GM23338 (cell line): Measurements from ENCODE around the gene PLEK. TPM values are rescaled to one million over a fixed set of nuclear protein-coding genes. Genes with fewer than 3 reads are reported as not detected.

Experiments used
- ATAC-seq: fragments of 200-7000 bp; cut with Tn5 transposase; 3 replicates; pipeline ENCODE4 v1.9.1; 2020
- DNase-seq: peaks from one replicate; pipeline ENCODE4 v3.0.0-alpha.2; 2015; ENCODE audit warnings: low spot score
- H2AFZ ChIP-seq: fragments of 200-600 bp; sonication (generic); 2 replicates; pipeline ENCODE4 v1.8.0; 2016; ENCODE audit warnings: antibody characterized with exemption, mild to moderate bottlenecking, moderate library complexity
- H3F3A ChIP-seq: fragments of 200-600 bp; sonication (generic); replicated peaks from 2 replicates; pipeline ENCODE4 v1.8.0; 2017; ENCODE audit warnings: antibody characterized with exemption, mixed run types, low read depth
- H3K27ac ChIP-seq: fragments of 200-600 bp; sonication (generic); 2 replicates; pipeline ENCODE4 v1.6.1; 2016; ENCODE audit warnings: low read depth
- H3K27me3 ChIP-seq: fragments of 200-600 bp; sonication (generic); 2 replicates; pipeline ENCODE4 v1.8.0; 2016; ENCODE audit warnings: mild to moderate bottlenecking, mixed run types, moderate library complexity; ENCODE audit not compliant: insufficient read depth
- H3K36me3 ChIP-seq: fragments of 200-600 bp; sonication (generic); 2 replicates; pipeline ENCODE4 v1.8.0; 2016; ENCODE audit warnings: mild to moderate bottlenecking; ENCODE audit not compliant: insufficient read depth
- H3K4me1 ChIP-seq: fragments of 200-600 bp; sonication (generic); 2 replicates; pipeline ENCODE4 v1.8.0; 2016; ENCODE audit warnings: mild to moderate bottlenecking, moderate library complexity; ENCODE audit not compliant: insufficient read depth
- H3K4me2 ChIP-seq: fragments of 200-600 bp; sonication (generic); 2 replicates; pipeline ENCODE4 v1.7.1; 2017; ENCODE audit warnings: mixed run types
- H3K4me3 ChIP-seq: fragments of 200-600 bp; sonication (generic); 2 replicates; pipeline ENCODE4 v1.6.1; 2016; ENCODE audit warnings: mixed run types
- H3K79me2 ChIP-seq: fragments of 200-600 bp; sonication (generic); replicated peaks from 2 replicates; pipeline ENCODE4 v1.8.0; 2017; ENCODE audit warnings: mild to moderate bottlenecking; ENCODE audit not compliant: insufficient read depth
- H3K9me2 ChIP-seq: fragments of 200-600 bp; sonication (generic); 2 replicates; pipeline ENCODE4 v1.8.0; 2017; ENCODE audit not compliant: insufficient read depth
- H4K20me1 ChIP-seq: fragments of 200-600 bp; sonication (generic); replicated peaks from 2 replicates; pipeline ENCODE4 v1.8.0; 2017; ENCODE audit warnings: mild to moderate bottlenecking; ENCODE audit not compliant: insufficient read depth
- H3K27ac Mint-ChIP-seq: 2 replicates; pipeline ENCODE4 v1.8.0; 2020; ENCODE audit warnings: inconsistent platforms, mild to moderate bottlenecking, moderate library complexity, mixed read lengths
- H3K27me3 Mint-ChIP-seq: 3 replicates; pipeline ENCODE4 v1.8.0; 2022; ENCODE audit warnings: low read depth, mild to moderate bottlenecking, moderate library complexity, mixed read lengths, inconsistent platforms; ENCODE audit not compliant: insufficient read depth, poor library complexity
- H3K36me3 Mint-ChIP-seq: 3 replicates; pipeline ENCODE4 v1.8.0; 2021; ENCODE audit warnings: low read depth, mild to moderate bottlenecking, inconsistent platforms, moderate library complexity, mixed read lengths
- H3K4me1 Mint-ChIP-seq: 3 replicates; pipeline ENCODE4 v1.8.0; 2020; ENCODE audit warnings: mild to moderate bottlenecking, inconsistent platforms, mixed read lengths
- H3K4me3 Mint-ChIP-seq: 3 replicates; pipeline ENCODE4 v1.8.0; 2021; ENCODE audit warnings: moderate library complexity, mild to moderate bottlenecking, inconsistent platforms, mixed read lengths
- H3K9me3 Mint-ChIP-seq: 3 replicates; pipeline ENCODE4 v1.8.0; 2020; ENCODE audit warnings: moderate library complexity, mild to moderate bottlenecking, inconsistent platforms, mixed read lengths
- CREB1 ChIP-seq: fragments of 250-450 bp; sonication (Bioruptor Pico); IDR thresholded peaks from 2 replicates; pipeline ENCODE4 v1.5.0; 2020; ENCODE audit warnings: low read depth, mild to moderate bottlenecking, moderate library complexity
- CTCF ChIP-seq, 2 experiments: fragments of 200-600 bp in 1 of 2; sonication (generic) in 1 of 2; conservative IDR thresholded peaks; 2 replicates each; pipeline versions ENCODE4 v1.5.1 to v1.6.1; 2016 to 2017; ENCODE audit warnings: antibody characterized with exemption in 2 of 2, low read depth in 2 of 2, mild to moderate bottlenecking in 2 of 2, moderate library complexity in 1 of 2
- EZH2 ChIP-seq: fragments of 200-600 bp; sonication (generic); IDR thresholded peaks from one replicate; pipeline ENCODE4 v1.8.0; 2017; ENCODE audit warnings: antibody characterized with exemption, mild to moderate bottlenecking, low read depth; ENCODE audit not compliant: unreplicated experiment
- EZH2phosphoT487 ChIP-seq: fragments of 200-600 bp; sonication (generic); IDR thresholded peaks from one replicate; pipeline ENCODE4 v1.8.1; 2018; ENCODE audit warnings: antibody characterized with exemption; ENCODE audit not compliant: unreplicated experiment
- JUNB ChIP-seq: IDR thresholded peaks from one replicate; pipeline ENCODE4 v1.6.1; 2016; ENCODE audit warnings: antibody characterized with exemption; ENCODE audit not compliant: unreplicated experiment
- NANOG ChIP-seq: IDR thresholded peaks from 2 replicates; pipeline ENCODE4 v1.6.1; 2016; ENCODE audit warnings: antibody characterized with exemption, borderline replicate concordance
- POLR2AphosphoS5 ChIP-seq: IDR thresholded peaks from 2 replicates; pipeline ENCODE4 v1.6.1; 2016; ENCODE audit warnings: antibody characterized with exemption, low read depth
- REST ChIP-seq: IDR thresholded peaks from one replicate; pipeline ENCODE4 v1.6.1; 2018; ENCODE audit warnings: antibody characterized with exemption; ENCODE audit not compliant: unreplicated experiment
- STAT1 ChIP-seq: IDR thresholded peaks from one replicate; pipeline ENCODE4 v1.6.1; 2016; ENCODE audit warnings: antibody characterized with exemption; ENCODE audit not compliant: unreplicated experiment
- ZNF114 ChIP-seq: fragments of 250-450 bp; sonication (Bioruptor Pico); IDR thresholded peaks from 2 replicates; pipeline ENCODE4 v1.5.0; 2020; ENCODE audit warnings: mild to moderate bottlenecking, moderate library complexity
- ZNF331 ChIP-seq: fragments of 250-450 bp; sonication (Bioruptor Pico); IDR thresholded peaks from 2 replicates; pipeline ENCODE4 v1.5.0; 2020; ENCODE audit warnings: low read depth, mild to moderate bottlenecking, moderate library complexity
- polyA plus RNA-seq: library from polyadenylated mRNA; unstranded; fragments of >200 nt; fragmentation: Nextera tagmentation; extraction: Ambion mirVana; gene quantifications from 2 replicates; pipeline ENCODE4 v1.2.1, GENCODE V29; 2016
- total RNA-seq: library from RNA; depleted of rRNA; stranded (reverse); fragments of >200 nt; shearing (Covaris generic); gene quantifications from 2 replicates; pipeline ENCODE4 v1.2.3, GENCODE V29; 2014
- TF ChIP-seq, protein P1 (sequence below): fragments of 250-450 bp; sonication (Bioruptor Pico); IDR thresholded peaks from 2 replicates; pipeline ENCODE4 v1.5.0; 2020; ENCODE audit warnings: mild to moderate bottlenecking, moderate library complexity
- TF ChIP-seq, protein P2 (sequence below): IDR thresholded peaks from 2 replicates; pipeline ENCODE4 v1.6.1; 2016; ENCODE audit warnings: antibody characterized with exemption

Gene PLEK
- total and polyA plus RNA-seq, 2 experiments from 2014 or later, result 0.06 TPM; not detected in 1

DNA sequence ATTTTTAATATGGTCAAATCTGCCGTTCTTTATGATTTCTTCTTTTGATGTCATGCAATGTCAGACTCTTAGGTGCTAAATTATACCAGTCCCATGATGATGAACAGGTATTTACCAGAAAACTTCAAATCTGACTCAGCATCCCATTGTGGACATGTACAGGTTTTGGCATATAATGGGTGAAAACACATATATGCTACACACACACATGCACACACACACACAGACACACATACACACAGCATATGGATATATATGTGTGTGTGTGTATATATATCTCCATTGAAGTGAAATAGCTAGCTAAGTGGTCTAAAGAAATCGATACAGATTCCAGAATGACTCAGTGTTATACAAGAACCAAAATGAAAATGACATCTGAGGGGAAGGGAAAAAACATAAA is 7.4 kb downstream of the PLEK start:
- Mint-ChIP-seq H3K9me3 (no peaks in the 10 kb centered on the region; the same call in 2 of the 3 replicates), H3K36me3 (no peaks in the 10 kb centered on the region), H3K27me3 (no peaks in the 10 kb centered on the region), H3K27ac (no peak overlapping the region), H3K4me3 (no peak overlapping the region), H3K4me1 (no peaks in the 10 kb centered on the region)
- Histone ChIP-seq H3K36me3 (no peaks in the 10 kb centered on the region), H3K27ac (no peak overlapping the region), H3K4me1 (no peaks in the 10 kb centered on the region), H3F3A (no peaks in the 10 kb centered on the region), H4K20me1 (no peaks in the 10 kb centered on the region), H3K4me3 (no peak overlapping the region), H3K4me2 (no peak overlapping the region), H3K27me3 (no peaks in the 10 kb centered on the region), H2AFZ (no peak overlapping the region), H3K9me2 (no peaks in the 10 kb centered on the region), H3K79me2 (no peaks in the 10 kb centered on the region)
- DNase-seq (no peak), ATAC-seq (no peak)
- TF ChIP-seq ZNF331 (CRISPR knock-in tag) (no peak), EZH2phosphoT487 (no peak), POLR2AphosphoS5 (no peak), NANOG (no peak), REST (no peak), CREB1 (CRISPR knock-in tag) (no peak), EZH2 (no peak), STAT1 (no peak), CTCF (conservative IDR thresholded peaks at IDR 0.05; ENCODE audit: low read depth in 2 of 2) (no peak), JUNB (no peak), ZNF114 (CRISPR knock-in tag) (no peak)
- TF ChIP-seq, protein P1, sequence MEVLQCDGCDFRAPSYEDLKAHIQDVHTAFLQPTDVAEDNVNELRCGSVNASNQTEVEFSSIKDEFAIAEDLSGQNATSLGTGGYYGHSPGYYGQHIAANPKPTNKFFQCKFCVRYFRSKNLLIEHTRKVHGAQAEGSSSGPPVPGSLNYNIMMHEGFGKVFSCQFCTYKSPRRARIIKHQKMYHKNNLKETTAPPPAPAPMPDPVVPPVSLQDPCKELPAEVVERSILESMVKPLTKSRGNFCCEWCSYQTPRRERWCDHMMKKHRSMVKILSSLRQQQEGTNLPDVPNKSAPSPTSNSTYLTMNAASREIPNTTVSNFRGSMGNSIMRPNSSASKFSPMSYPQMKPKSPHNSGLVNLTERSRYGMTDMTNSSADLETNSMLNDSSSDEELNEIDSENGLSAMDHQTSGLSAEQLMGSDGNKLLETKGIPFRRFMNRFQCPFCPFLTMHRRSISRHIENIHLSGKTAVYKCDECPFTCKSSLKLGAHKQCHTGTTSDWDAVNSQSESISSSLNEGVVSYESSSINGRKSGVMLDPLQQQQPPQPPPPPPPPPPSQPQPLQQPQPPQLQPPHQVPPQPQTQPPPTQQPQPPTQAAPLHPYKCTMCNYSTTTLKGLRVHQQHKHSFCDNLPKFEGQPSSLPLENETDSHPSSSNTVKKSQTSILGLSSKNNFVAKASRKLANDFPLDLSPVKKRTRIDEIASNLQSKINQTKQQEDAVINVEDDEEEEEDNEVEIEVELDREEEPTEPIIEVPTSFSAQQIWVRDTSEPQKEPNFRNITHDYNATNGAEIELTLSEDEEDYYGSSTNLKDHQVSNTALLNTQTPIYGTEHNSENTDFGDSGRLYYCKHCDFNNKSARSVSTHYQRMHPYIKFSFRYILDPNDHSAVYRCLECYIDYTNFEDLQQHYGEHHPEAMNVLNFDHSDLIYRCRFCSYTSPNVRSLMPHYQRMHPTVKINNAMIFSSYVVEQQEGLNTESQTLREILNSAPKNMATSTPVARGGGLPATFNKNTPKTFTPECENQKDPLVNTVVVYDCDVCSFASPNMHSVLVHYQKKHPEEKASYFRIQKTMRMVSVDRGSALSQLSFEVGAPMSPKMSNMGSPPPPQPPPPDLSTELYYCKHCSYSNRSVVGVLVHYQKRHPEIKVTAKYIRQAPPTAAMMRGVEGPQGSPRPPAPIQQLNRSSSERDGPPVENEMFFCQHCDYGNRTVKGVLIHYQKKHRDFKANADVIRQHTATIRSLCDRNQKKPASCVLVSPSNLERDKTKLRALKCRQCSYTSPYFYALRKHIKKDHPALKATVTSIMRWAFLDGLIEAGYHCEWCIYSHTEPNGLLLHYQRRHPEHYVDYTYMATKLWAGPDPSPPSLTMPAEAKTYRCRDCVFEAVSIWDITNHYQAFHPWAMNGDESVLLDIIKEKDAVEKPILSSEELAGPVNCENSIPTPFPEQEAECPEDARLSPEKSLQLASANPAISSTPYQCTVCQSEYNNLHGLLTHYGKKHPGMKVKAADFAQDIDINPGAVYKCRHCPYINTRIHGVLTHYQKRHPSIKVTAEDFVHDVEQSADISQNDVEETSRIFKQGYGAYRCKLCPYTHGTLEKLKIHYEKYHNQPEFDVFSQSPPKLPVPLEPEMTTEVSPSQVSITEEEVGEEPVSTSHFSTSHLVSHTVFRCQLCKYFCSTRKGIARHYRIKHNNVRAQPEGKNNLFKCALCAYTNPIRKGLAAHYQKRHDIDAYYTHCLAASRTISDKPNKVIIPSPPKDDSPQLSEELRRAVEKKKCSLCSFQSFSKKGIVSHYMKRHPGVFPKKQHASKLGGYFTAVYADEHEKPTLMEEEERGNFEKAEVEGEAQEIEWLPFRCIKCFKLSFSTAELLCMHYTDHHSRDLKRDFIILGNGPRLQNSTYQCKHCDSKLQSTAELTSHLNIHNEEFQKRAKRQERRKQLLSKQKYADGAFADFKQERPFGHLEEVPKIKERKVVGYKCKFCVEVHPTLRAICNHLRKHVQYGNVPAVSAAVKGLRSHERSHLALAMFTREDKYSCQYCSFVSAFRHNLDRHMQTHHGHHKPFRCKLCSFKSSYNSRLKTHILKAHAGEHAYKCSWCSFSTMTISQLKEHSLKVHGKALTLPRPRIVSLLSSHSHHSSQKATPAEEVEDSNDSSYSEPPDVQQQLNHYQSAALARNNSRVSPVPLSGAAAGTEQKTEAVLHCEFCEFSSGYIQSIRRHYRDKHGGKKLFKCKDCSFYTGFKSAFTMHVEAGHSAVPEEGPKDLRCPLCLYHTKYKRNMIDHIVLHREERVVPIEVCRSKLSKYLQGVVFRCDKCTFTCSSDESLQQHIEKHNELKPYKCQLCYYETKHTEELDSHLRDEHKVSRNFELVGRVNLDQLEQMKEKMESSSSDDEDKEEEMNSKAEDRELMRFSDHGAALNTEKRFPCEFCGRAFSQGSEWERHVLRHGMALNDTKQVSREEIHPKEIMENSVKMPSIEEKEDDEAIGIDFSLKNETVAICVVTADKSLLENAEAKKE, result no peak
- TF ChIP-seq, protein P2, sequence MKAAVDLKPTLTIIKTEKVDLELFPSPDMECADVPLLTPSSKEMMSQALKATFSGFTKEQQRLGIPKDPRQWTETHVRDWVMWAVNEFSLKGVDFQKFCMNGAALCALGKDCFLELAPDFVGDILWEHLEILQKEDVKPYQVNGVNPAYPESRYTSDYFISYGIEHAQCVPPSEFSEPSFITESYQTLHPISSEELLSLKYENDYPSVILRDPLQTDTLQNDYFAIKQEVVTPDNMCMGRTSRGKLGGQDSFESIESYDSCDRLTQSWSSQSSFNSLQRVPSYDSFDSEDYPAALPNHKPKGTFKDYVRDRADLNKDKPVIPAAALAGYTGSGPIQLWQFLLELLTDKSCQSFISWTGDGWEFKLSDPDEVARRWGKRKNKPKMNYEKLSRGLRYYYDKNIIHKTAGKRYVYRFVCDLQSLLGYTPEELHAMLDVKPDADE, result no peak
